Measurements from ENCODE around the gene GOT1. TPM values are rescaled to one million over a fixed set of nuclear protein-coding genes. Genes with fewer than 3 reads are reported as not detected.

The GOT1 gene
- total and polyA plus RNA-seq, 2 of the 8 experiments (the other 6 are each of a cell fraction or from before 2014, with no cell fraction given): 16.7 to 47.0 TPM

DNA sequence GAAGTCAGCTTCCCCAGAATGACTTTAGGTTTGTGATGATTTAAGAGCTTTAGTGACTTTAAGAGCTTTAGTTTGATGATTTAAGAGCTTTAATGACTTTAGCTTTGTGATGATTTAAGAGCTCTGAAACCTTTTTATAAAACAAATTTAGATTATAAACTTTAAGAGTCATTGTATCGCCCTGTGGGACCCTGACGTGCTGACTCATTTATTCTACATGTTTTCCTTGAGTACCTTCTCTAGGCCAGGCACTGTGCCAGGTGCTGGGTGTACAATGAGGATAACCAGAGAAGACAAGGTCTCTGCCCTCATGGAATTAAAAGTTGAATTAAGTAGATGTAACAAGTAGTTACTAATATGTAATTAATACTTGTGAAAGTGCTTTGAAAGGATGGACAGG is 55.9 kb downstream of the GOT1 start:
- Histone ChIP-seq H4K20me1 (replicated peaks in 1 of 2; ENCODE audit: control insufficient read depth in 1 of 2, insufficient read depth in 2 of 2, low read length in 2 of 2) (no peaks in the 10 kb centered on the region), H3K18ac (ENCODE audit: extremely low read depth, low read length) (no peak overlapping the region), H3K79me1 (ENCODE audit: low read depth, low read length) (no peaks in the 10 kb centered on the region; the same call in 1 of the 2 replicates), H2BK15ac (ENCODE audit: low read length) (no peak overlapping the region), H3K9me3 (ENCODE audit: insufficient read depth in 2 of 2, low read depth in 1 of 2, low read length in 1 of 2) (no peaks in the 10 kb centered on the region), H2AFZ (ENCODE audit: low read length) (no peak overlapping the region), H2AK5ac (ENCODE audit: low read depth, low read length) (no peak overlapping the region), H2BK12ac (ENCODE audit: low read depth, low read length) (no peak overlapping the region), H4K8ac (ENCODE audit: extremely low read depth, insufficient read depth, low read length) (no peak overlapping the region), H2BK20ac (ENCODE audit: low read length) (no peak overlapping the region), H2BK5ac (ENCODE audit: low read depth, low read length) (no peak overlapping the region), H3K4ac (replicated peaks; ENCODE audit: insufficient read length, low read depth, low read length) (no peak overlapping the region), H3K4me3 (ENCODE audit: extremely low read depth in 1 of 4, insufficient read depth in 2 of 4, low read depth in 3 of 4, low read length in 4 of 4) (no peak overlapping the region), H3K36me3 (ENCODE audit: control insufficient read depth in 2 of 4, insufficient read depth in 4 of 4, low read length in 3 of 4) (no peaks in the 10 kb centered on the region), H2BK120ac (replicated peaks; ENCODE audit: low read depth, low read length) (no peak overlapping the region), H3K23me2 (ENCODE audit: low read depth, low read length) (no peaks in the 10 kb centered on the region), H3K56ac (replicated peaks; ENCODE audit: insufficient read length, low read depth, low read length) (no peak overlapping the region), H3K79me2 (ENCODE audit: control insufficient read depth in 1 of 2, insufficient read depth in 2 of 2, low read length in 2 of 2) (no peaks in the 10 kb centered on the region), H4K5ac (ENCODE audit: insufficient read length, low read depth, low read length) (no peak overlapping the region), H3K27ac (ENCODE audit: low read depth, low read length) (no peak overlapping the region), H3K4me1 (replicated peaks in 1 of 4; ENCODE audit: control insufficient read depth in 3 of 4, insufficient read depth in 4 of 4, low read length in 3 of 4) (no peaks in the 10 kb centered on the region), H3K23ac (ENCODE audit: insufficient read length) (no peak overlapping the region), H3K4me2 (ENCODE audit: insufficient read depth in 1 of 2, low read depth in 2 of 2, low read length in 2 of 2) (no peak overlapping the region), H3K27me3 (replicated peaks in 1 of 4; ENCODE audit: control insufficient read depth in 3 of 4, extremely low read depth in 1 of 4, insufficient read depth in 3 of 4, low read length in 3 of 4) (no peaks in the 10 kb centered on the region), H3K9ac (replicated peaks in 1 of 4; ENCODE audit: extremely low read depth in 1 of 4, low read depth in 3 of 4, low read length in 3 of 4) (no peak overlapping the region), H4K91ac (replicated peaks; ENCODE audit: insufficient read length, low read length) (no peak overlapping the region), H3K14ac (ENCODE audit: insufficient read length) (no peak overlapping the region)
- CTCF ChIA-PET (ENCODE audit: partially characterized antibody): no interaction called here
- WGBS, 2 experiments (ENCODE audit: extremely low coverage in 1 of 2, insufficient coverage in 1 of 2, insufficient read length in 1 of 2, insufficient replicate concordance in 2 of 2, low coverage in 1 of 2, low lambda C conversion rate in 2 of 2, missing lambda C conversion rate in 1 of 2): 80% methylated on average over 2 of the region's 2 CpGs; no CpG with 5 or more reads in 1 of the 2 experiments
- no peak for FAIRE-seq
- TF ChIP-seq RNF2 (IDR thresholded peaks at IDR 0.05; ENCODE audit: borderline replicate concordance, low read depth, low read length, missing control alignments, poor library complexity, severe bottlenecking) (no peak), CTBP2 (IDR thresholded peaks at IDR 0.05; ENCODE audit: borderline replicate concordance, insufficient read depth, insufficient read length, low read length) (no peak), GTF2F1 (IDR thresholded peaks at IDR 0.05; ENCODE audit: borderline replicate concordance, low read depth, low read length) (no peak)
- DNase-seq (ENCODE audit: low read depth in 1 of 2, low spot score in 2 of 2): no peak
- POLR2A ChIA-PET (ENCODE audit: partially characterized antibody): no interaction called here

Measured in H1 (cell line).